HEK293 (cell line): Measurements from ENCODE around the gene TRAPPC11.

ENCODE experiments used
- ZBTB49 ChIP-seq: fragments of 450-650 bp; formaldehyde crosslinking; IDR thresholded peaks from 2 replicates; pipeline ENCODE4 v1.5.1; 2016; ENCODE audit warnings: missing biosample characterization, missing genetic modification characterization, low read depth
- ZNF626 ChIP-seq: fragments of 450-650 bp; sonication (Bioruptor Pico); formaldehyde crosslinking; IDR thresholded peaks from 2 replicates; pipeline ENCODE4 v1.5.1; 2018; ENCODE audit warnings: missing biosample characterization, missing genetic modification characterization, inconsistent platforms

GRCh38 chr4:183636503-183636902 lies 22.6 kb upstream of the TRAPPC11 start:
- TF ChIP-seq ZBTB49 (tag by site-specific recombination): no peak
- TF ChIP-seq ZNF626 (tag by site-specific recombination): no peak
